ENCODE data around the gene CTPS2.
"Not testable (repeated sequence)": the region's sequence is repeated elsewhere in the genome, so short reads cannot be mapped to it uniquely, and the experiment has no call there.

CTPS2 gene

DNA sequence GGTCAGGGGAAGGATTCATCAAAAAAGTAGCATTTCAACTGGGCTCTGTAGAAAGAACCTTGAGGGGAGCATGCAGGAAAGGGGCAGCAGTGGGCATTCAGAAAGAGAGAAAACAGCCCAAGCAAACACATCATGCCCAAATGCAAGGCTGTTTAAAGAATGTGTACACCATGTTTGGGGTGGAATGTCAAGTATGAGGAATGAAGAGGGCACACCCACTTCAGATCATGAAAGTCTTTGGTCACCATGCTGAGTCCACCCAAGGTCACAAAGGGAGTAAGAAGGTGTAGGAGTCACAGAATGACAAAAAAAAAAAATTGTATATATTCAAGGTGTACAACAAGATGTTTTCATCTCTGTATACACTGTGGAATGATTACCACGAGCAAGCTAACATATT, 53.1 kb downstream of the CTPS2 start:
- DNase-seq (ENCODE audit: low read depth in 2 of 3, low spot score in 2 of 3): no peak

DNA sequence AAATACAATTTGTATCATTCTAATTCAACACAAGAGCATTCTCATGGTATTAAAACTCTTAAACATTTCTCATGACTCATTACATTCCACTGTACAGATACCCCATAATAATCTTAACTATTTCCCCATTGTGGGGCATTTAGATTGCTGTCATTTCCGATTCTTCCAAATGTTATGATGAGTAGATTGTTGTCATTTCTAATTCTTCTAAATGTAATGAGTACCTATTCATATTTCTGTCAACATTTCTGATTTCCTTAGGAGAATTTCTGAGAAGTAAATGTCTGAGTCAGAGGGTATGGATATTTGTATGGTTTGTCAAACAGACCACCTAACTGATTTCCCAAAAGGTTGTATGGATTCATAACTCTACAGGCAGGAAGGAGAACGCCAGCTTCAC, 54.2 kb downstream of the CTPS2 start:
- no peak for DNase-seq (ENCODE audit: low read depth in 2 of 3, low spot score in 2 of 3)

- no peak for DNase-seq (ENCODE audit: low read depth in 2 of 3, low spot score in 2 of 3)
These were observed 58.4 kb downstream of the CTPS2 start for GRCh38 chrX:16654093-16654492.

- DNase-seq (ENCODE audit: low read depth in 2 of 3, low spot score in 2 of 3): no peak
These were observed 59.0 kb downstream of the CTPS2 start for GRCh38 chrX:16653424-16653823.

- no peak for DNase-seq (ENCODE audit: low read depth in 2 of 3, low spot score in 2 of 3)
These were observed 61.0 kb downstream of the CTPS2 start for GRCh38 chrX:16651391-16652024.

- DNase-seq (ENCODE audit: low read depth in 2 of 3, low spot score in 2 of 3): no peak
These were observed 62.6 kb downstream of the CTPS2 start, which contains the start of gene S100G for GRCh38 chrX:16649858-16650257. S100G (plus strand) TSS chrX:16650158; CDS start chrX:16651007, 849 bp downstream.

DNA sequence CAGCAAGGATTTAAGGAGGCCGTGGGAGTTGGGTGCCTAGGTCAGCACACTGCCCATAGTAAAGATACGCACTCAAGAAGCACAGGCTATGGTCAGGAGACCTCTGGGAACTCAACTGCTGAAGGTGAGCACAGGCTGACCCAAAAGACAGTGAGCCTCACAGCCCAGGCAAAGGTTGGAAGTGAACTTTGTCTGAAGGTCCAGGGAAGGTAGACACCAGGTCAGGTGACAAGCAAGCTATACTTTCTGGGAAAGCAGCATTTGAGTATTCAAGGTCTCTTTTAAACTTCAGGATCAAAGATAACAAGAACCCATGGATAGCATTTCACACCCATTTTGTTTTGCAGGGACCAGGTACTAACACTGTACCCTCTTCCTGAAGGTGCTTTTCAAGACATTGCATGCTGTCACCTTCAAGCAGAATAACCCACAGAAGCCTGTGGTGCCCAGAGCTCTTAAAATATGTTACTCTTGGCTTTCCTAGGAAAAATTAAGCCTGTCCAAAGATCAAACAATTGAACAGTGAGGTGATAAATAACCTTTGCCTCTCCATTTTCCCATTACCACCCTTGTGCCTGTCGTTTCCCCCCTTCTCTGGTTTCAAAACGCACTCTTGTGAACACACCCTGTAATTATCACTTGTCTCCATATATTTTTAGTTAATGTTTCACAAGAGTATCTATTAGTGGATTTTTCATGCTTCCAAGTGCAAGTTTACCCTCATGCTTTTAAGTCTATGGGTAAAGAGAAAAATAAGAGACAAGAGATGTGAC, 65.9 kb downstream of the CTPS2 start:
- DNase-seq (ENCODE audit: low read depth in 2 of 3, low spot score in 2 of 3): no peak

- no peak for DNase-seq (ENCODE audit: low read depth in 2 of 3, low spot score in 2 of 3)
These were observed 69.3 kb downstream of the CTPS2 start for GRCh38 chrX:16643176-16643575.

- no peak for DNase-seq (ENCODE audit: low read depth in 2 of 3, low spot score in 2 of 3)
These were observed 71.6 kb downstream of the CTPS2 start for GRCh38 chrX:16640823-16641222.

DNA sequence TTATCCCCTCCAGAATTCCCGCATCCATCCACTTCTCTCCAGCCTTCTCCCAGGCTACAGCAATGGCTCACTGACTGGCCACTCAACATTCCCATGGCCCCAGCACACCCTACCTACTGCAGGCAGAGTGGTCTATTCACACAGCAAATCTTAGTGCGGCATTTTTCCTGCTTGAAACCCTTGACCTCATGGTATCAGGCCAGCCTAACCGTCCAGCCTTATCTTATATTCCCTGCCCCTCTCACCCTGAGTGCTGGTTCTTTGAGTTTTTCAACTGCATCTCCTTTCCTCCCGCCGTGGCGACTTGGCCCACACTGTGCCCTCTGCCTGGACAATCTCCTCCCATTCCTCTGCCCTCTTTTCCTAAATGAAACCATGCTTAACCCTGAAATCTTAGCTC, 72.5 kb downstream of the CTPS2 start:
- DNase-seq (ENCODE audit: low read depth in 2 of 3, low spot score in 2 of 3): no peak

DNA sequence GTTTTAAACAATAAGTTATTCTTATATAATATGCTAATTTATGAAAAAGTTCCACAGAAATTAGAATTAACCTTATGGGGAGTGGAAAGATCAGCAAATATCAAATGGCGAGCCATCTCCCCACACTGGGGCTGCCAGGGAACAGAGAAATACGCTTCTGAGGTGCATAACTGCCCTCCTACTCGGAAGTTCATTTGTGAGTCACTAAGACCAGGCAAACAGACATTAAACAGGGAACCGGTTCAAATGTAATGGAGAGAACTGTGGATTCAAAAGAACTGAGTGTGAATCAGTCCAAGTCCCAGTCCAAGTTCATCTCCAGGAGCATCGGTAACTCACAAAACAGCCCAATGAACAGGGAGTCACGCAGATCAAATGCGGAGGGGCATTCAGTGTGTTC, 73.9 kb downstream of the CTPS2 start:
- no peak for DNase-seq (ENCODE audit: low read depth in 2 of 3, low spot score in 2 of 3)

DNA sequence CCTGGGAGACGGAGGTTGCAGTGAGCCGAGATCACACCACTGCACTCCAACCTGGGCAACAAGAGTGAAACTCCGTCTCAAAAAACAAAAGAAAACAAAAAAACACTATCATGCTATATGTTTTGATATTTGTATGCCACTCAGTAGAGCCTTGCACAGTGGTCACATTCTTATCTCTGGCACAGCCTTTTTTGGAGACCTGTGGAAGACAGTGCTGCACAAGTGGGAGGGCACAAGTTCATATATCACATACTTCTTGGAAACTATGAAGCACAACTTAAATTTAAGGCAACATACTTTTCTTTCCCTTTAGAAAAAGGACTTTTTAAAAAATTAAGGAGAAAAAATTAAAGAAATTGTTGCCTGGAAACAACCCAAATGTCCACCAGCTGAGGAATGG, 76.9 kb downstream of the CTPS2 start:
- DNase-seq (ENCODE audit: low read depth in 2 of 3, low spot score in 2 of 3): no peak

GRCh38 chrX:16635040-16635439, 77.4 kb downstream of the CTPS2 start:
- no peak for DNase-seq (ENCODE audit: low read depth in 2 of 3, low spot score in 2 of 3)

- DNase-seq (ENCODE audit: low read depth in 2 of 3, low spot score in 2 of 3): no peak
These were observed 78.7 kb downstream of the CTPS2 start for GRCh38 chrX:16633754-16634153.

GRCh38 chrX:16629909-16630308, 82.6 kb downstream of the CTPS2 start:
- DNase-seq (ENCODE audit: low read depth in 2 of 3, low spot score in 2 of 3): no peak

GRCh38 chrX:16628946-16629595, 83.4 kb downstream of the CTPS2 start:
- no peak for DNase-seq (ENCODE audit: low read depth in 2 of 3, low spot score in 2 of 3)

DNA sequence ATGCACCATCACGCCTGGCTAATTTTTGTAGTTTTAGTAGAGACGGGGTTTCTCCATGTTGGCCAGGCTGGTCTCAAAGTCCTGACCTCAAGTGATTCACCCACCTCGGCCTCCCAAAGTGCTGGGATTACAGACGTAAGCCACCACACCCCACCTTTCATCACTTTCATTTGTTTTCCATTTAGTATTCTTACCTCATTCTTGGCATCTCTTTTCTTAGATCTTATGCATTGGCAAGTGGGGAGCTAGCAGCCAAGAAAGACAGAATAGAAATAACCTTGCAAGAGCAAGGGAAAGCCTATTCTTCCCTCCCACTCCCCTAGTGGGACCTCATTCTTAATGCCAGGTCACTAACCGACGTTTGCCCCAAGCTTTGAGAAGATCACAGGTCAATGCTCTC, 84.0 kb downstream of the CTPS2 start:
- DNase-seq (ENCODE audit: low read depth in 2 of 3, low spot score in 2 of 3): not testable (repeated sequence)

DNA sequence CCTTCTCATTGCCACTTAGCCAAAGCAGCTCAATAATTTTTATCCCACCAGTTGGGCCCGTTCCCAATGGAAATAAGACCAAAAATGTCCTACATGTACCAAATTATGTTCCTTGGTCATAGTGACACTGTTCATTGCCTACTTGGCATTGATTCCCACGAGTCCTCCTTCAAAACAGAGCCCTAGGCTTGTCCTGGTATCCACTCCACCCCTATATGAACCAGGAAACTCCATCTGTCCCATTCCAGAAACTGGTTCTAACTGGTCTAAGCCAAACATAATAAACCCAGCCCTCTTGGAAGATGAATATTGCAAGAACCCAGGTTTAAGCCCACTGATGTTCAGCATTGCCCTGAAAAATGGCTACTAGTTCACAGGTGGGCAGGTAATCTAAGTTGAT, 93.4 kb downstream of the CTPS2 start:
- no peak for DNase-seq (ENCODE audit: low read depth in 2 of 3, low spot score in 2 of 3)

- no peak for DNase-seq (ENCODE audit: low read depth in 2 of 3, low spot score in 2 of 3)
These were observed 94.0 kb downstream of the CTPS2 start for GRCh38 chrX:16618422-16618821.

GRCh38 chrX:16617382-16617781, 95.1 kb downstream of the CTPS2 start:
- DNase-seq (ENCODE audit: low read depth in 2 of 3, low spot score in 2 of 3): no peak

DNA sequence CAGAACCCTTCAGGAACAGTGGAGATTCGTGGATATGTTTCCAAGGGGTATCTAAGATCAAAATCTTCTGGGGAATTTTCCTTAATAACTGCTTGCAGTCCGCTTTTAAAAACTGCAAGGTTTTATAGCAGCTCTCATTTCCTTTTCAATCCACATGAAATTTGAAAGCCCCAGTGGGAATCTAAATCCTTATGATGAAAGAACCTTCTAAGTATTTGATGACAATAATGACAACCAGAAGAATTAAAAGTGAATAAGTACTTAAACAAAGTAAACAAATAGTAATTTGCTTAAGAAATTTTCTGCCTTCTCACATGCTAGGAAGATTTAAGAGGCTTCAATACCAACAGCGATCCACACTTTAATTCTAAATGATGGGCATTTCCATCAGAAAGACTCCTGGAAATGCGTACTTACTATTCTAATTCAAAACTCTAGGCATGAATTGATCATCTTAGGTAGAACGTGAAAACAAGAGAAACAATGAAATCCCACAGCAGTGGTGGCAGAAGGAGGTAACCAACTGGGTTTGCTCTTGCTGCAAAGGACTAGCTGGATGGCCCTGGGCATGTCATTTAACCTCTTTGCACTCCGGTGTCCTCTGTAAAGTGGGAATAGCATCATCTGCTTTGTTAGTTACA, 100.1 kb downstream of the CTPS2 start:
- no peak for DNase-seq (ENCODE audit: low read depth in 2 of 3, low spot score in 2 of 3)

- not testable (repeated sequence) for DNase-seq (ENCODE audit: low read depth in 2 of 3, low spot score in 2 of 3)
These were observed 101.8 kb downstream of the CTPS2 start for GRCh38 chrX:16610654-16611053.

All from activated CD8-positive, alpha-beta memory T cell treated with anti-CD3 and anti-CD28 coated beads for 48 hours (primary cell).